Chondrocyte (in vitro differentiated cells): ENCODE results near the gene SPANXN2. TPM values are rescaled to one million over a fixed set of nuclear protein-coding genes. Genes with fewer than 3 reads are reported as not detected.
A peak's percentile ranks its signal among the peaks of the same experiment; 100 is the strongest.

ENCODE experiments used
- DNase-seq: peaks from one replicate; pipeline ENCODE4 v3.0.0; 2021; ENCODE audit warnings: mixed read lengths, low spot score
- H3K27ac Mint-ChIP-seq: one replicate; pipeline ENCODE4 v1.8.0; 2021; ENCODE audit warnings: mild to moderate bottlenecking, moderate library complexity, mixed read lengths; ENCODE audit not compliant: unreplicated experiment
- H3K27me3 Mint-ChIP-seq: 2 replicates; pipeline ENCODE4 v1.8.0; 2021; ENCODE audit warnings: low read depth, mixed read lengths
- H3K36me3 Mint-ChIP-seq: 2 replicates; pipeline ENCODE4 v1.8.0; 2021; ENCODE audit warnings: low read depth, mixed read lengths
- H3K4me1 Mint-ChIP-seq: 2 replicates; pipeline ENCODE4 v1.8.0; 2021; ENCODE audit warnings: low read depth, mild to moderate bottlenecking, mixed read lengths
- H3K4me3 Mint-ChIP-seq: one replicate; pipeline ENCODE4 v1.8.0; 2021; ENCODE audit warnings: mild to moderate bottlenecking, moderate library complexity, mixed read lengths; ENCODE audit not compliant: unreplicated experiment
- H3K9me3 Mint-ChIP-seq: 2 replicates; pipeline ENCODE4 v1.8.0; 2021; ENCODE audit warnings: low read depth, mixed read lengths
- total RNA-seq: library from RNA; stranded (reverse); gene quantifications from 3 replicates; pipeline ENCODE4 v1.2.1, GENCODE V29; 2021
- TF ChIP-seq, protein P1 (sequence below): fragments of 200-600 bp; sonication (generic); IDR thresholded peaks from 2 replicates; pipeline ENCODE4 v1.5.0; 2021; ENCODE audit warnings: antibody characterized with exemption, mild to moderate bottlenecking, moderate library complexity

SPANXN2 gene
- total RNA-seq, 1 donor from 2014 or later, result not detected

DNA sequence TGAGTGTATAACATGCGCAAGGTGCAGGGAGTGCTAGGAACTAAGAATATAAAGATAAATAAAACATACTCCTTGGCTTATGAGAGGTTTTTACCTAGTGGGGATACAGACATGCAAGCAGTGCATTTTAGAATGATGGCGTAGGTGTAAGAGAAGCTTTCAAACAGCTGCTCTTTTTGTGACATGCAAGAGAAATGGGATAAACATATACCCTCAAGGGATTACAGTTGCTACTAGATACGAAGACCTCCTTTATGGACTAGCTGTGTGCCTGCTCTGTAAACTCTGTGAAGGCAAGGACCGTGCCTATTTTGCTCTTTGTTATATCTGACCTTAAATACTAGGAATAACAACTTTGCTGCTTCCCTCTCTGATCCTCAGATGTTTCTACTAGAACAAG, 45.6 kb downstream of the SPANXN2 start:
- Mint-ChIP-seq H3K27ac (no peak overlapping the region), H3K36me3 (no peaks in the 10 kb centered on the region), H3K4me3 (no peak overlapping the region), H3K9me3 (no peaks in the 10 kb centered on the region), H3K27me3 (no peaks in the 10 kb centered on the region), H3K4me1 (no peaks in the 10 kb centered on the region)
- TF ChIP-seq, protein P1, sequence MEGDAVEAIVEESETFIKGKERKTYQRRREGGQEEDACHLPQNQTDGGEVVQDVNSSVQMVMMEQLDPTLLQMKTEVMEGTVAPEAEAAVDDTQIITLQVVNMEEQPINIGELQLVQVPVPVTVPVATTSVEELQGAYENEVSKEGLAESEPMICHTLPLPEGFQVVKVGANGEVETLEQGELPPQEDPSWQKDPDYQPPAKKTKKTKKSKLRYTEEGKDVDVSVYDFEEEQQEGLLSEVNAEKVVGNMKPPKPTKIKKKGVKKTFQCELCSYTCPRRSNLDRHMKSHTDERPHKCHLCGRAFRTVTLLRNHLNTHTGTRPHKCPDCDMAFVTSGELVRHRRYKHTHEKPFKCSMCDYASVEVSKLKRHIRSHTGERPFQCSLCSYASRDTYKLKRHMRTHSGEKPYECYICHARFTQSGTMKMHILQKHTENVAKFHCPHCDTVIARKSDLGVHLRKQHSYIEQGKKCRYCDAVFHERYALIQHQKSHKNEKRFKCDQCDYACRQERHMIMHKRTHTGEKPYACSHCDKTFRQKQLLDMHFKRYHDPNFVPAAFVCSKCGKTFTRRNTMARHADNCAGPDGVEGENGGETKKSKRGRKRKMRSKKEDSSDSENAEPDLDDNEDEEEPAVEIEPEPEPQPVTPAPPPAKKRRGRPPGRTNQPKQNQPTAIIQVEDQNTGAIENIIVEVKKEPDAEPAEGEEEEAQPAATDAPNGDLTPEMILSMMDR, result no peak
- DNase-seq, result no peak

DNA sequence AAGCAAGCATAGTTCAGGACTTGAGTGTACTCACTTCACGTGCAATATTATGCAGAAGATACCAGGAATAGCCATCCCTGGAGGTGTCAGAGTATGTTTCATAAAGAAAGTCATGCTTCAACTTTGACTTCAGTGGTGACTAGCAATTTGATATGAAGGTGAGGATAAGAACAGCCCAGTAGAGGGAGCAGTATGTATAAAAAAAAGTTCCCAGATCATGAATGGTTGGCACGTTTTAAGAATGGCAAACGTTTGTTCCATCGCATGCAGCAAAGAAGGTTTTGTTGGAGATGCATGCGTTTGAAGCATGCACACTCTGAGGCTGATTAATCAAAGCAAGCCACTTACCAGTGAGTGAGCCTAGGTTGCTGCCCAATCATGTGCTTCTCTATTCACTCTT, 51.2 kb downstream of the SPANXN2 start:
- H3K27ac Mint-ChIP-seq, result no peak overlapping the region
- H3K36me3 Mint-ChIP-seq, result no peaks in the 10 kb centered on the region
- TF ChIP-seq, protein P1, result peak; percentile 50
- peaks cover 4% of the 10 kb centered on the region for H3K27me3 Mint-ChIP-seq
- peaks cover 3% of the 10 kb centered on the region for H3K9me3 Mint-ChIP-seq
- no peak overlapping the region for H3K4me3 Mint-ChIP-seq
- DNase-seq, result no peak
- H3K4me1 Mint-ChIP-seq, result no peaks in the 10 kb centered on the region

DNA sequence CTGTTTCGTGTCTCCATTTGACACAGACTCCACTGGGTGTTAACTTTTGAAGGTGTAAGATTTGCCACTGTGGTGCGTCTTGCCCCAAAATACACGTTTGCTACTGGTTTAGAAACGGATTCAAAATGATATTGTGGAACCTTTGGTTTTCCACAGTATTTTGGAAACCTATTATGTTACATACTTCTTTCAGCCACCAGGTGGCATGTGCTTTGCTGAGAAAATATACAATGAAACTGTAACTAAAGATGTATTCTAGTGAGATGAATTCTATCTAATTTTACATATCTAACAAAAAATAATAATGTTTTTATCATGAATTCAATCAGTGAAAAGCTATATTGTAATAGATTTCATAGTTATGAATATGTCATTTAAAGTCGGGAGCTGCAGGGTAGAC, 56.2 kb downstream of the SPANXN2 start:
- Mint-ChIP-seq H3K4me1 (no peaks in the 10 kb centered on the region), H3K9me3 (peaks cover 3% of the 10 kb centered on the region), H3K27me3 (peaks cover 3% of the 10 kb centered on the region), H3K36me3 (no peaks in the 10 kb centered on the region), H3K27ac (no peak overlapping the region), H3K4me3 (no peak overlapping the region)
- DNase-seq, result no peak
- TF ChIP-seq, protein P1, result peak; percentile 84

DNA sequence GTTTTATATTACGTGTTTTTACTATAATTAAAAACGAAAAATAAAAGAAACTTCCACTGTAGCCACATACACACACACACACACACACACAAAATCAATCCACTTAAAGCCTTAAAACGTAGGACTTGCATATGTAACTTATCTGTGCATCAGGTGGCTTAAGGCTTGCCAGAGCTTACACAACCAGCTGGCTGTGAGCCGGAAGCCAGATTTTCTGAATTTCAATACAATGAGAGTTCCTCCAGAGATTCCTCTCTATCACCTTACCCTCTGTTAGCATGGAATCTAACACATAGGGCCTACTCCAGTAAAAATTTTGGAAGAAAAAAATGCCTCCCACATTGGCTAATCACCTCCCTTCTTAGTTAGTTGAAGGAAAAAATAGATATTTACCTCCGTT, 56.8 kb downstream of the SPANXN2 start:
- no peak for DNase-seq
- peaks cover 2% of the 10 kb centered on the region for H3K27me3 Mint-ChIP-seq
- H3K36me3 Mint-ChIP-seq, result no peaks in the 10 kb centered on the region
- no peak overlapping the region for H3K27ac Mint-ChIP-seq
- no peak overlapping the region for H3K4me3 Mint-ChIP-seq
- TF ChIP-seq, protein P1, result no peak
- H3K4me1 Mint-ChIP-seq, result no peaks in the 10 kb centered on the region
- peaks cover 3% of the 10 kb centered on the region for H3K9me3 Mint-ChIP-seq

Other genes with a start within 250 kb of the SPANXN2 start
- not detected in 3 replicates for gene SPANXN3, start 203.3 kb downstream of the SPANXN2 start, total RNA-seq
- 0.82 to 2.4 TPM (median 2.1 TPM) in 3 replicates for gene SLITRK4, start 84.7 kb downstream of the SPANXN2 start, total RNA-seq
- gene UBE2NL, start 163.3 kb upstream of the SPANXN2 start, total RNA-seq, result not detected in 3 replicates